MM.1S (cell line): ENCODE measurements around the gene ICAM1.
A peak's percentile ranks its signal among the peaks of the same experiment; 100 is the strongest.

Experiments
- DNase-seq: peaks from one replicate; pipeline ENCODE4 v3.0.0-alpha.2; 2015
- H2AFZ ChIP-seq: fragments of 300-600 bp; sonication (generic); 2 replicates; pipeline ENCODE4 v1.6.0; 2016; ENCODE audit warnings: antibody characterized with exemption, low read length
- H3F3A ChIP-seq: fragments of 300-600 bp; sonication (generic); 2 replicates; pipeline ENCODE4 v1.6.1; 2016; ENCODE audit warnings: mild to moderate bottlenecking, antibody characterized with exemption, low read length, moderate library complexity, mixed read lengths; ENCODE audit not compliant: insufficient read depth
- H3K27ac ChIP-seq: fragments of 300-600 bp; sonication (generic); 2 replicates; pipeline ENCODE4 v1.5.1; 2016; ENCODE audit warnings: mild to moderate bottlenecking, low read length
- H3K27me3 ChIP-seq: fragments of 300-600 bp; sonication (generic); replicated peaks from 2 replicates; pipeline ENCODE4 v1.6.0; 2016; ENCODE audit warnings: low read length; ENCODE audit not compliant: insufficient read depth
- H3K36me3 ChIP-seq: fragments of 300-600 bp; sonication (generic); replicated peaks from 2 replicates; pipeline ENCODE4 v1.6.1; 2016; ENCODE audit warnings: mild to moderate bottlenecking, low read length, mixed read lengths; ENCODE audit not compliant: insufficient read depth
- H3K4me1 ChIP-seq: fragments of 300-600 bp; sonication (generic); 2 replicates; pipeline ENCODE4 v1.6.1; 2016; ENCODE audit warnings: low read length, mixed read lengths
- H3K4me2 ChIP-seq: fragments of 300-600 bp; sonication (generic); 2 replicates; pipeline ENCODE4 v1.6.0; 2016; ENCODE audit warnings: low read depth, low read length
- H3K4me3 ChIP-seq: fragments of 300-600 bp; sonication (generic); 2 replicates; pipeline ENCODE4 v1.5.1; 2016; ENCODE audit warnings: low read length, mixed read lengths
- H3K79me2 ChIP-seq: fragments of 300-600 bp; sonication (generic); 2 replicates; pipeline ENCODE4 v1.6.1; 2016; ENCODE audit warnings: mixed run types, low read length, mixed read lengths
- H3K9ac ChIP-seq: fragments of 300-600 bp; sonication (generic); 2 replicates; pipeline ENCODE4 v1.6.1; 2016; ENCODE audit warnings: low read length, mixed read lengths
- H3K9me2 ChIP-seq: fragments of 300-600 bp; sonication (generic); replicated peaks from 2 replicates; pipeline ENCODE4 v1.6.1; 2016; ENCODE audit warnings: mild to moderate bottlenecking, low read length, mixed read lengths; ENCODE audit not compliant: insufficient read depth
- H3K9me3 ChIP-seq: fragments of 300-600 bp; sonication (generic); replicated peaks from 2 replicates; pipeline ENCODE4 v1.6.1; 2016; ENCODE audit warnings: mild to moderate bottlenecking, low read length, mixed read lengths; ENCODE audit not compliant: insufficient read depth
- H4K20me1 ChIP-seq: fragments of 300-600 bp; sonication (generic); 2 replicates; pipeline ENCODE4 v1.6.1; 2016; ENCODE audit warnings: mild to moderate bottlenecking, low read length, moderate library complexity, mixed read lengths; ENCODE audit not compliant: insufficient read depth
- EZH2 ChIP-seq: fragments of 300-600 bp; sonication (generic); optimal IDR thresholded peaks from 2 replicates; pipeline ENCODE3; 2017; ENCODE audit warnings: low read depth, mild to moderate bottlenecking, antibody characterized with exemption, low read length, mixed read lengths
- EZH2phosphoT487 ChIP-seq: fragments of 300-600 bp; sonication (generic); IDR thresholded peaks from 2 replicates; pipeline ENCODE4 v1.6.1; 2018; ENCODE audit warnings: antibody characterized with exemption, low read length
- TF ChIP-seq, protein P1 (sequence below): fragments of 300-600 bp; sonication (generic); IDR thresholded peaks from 2 replicates; pipeline ENCODE4 v1.5.1; 2016; ENCODE audit warnings: antibody characterized with exemption, low read length, mixed read lengths

Gene ICAM1

DNA sequence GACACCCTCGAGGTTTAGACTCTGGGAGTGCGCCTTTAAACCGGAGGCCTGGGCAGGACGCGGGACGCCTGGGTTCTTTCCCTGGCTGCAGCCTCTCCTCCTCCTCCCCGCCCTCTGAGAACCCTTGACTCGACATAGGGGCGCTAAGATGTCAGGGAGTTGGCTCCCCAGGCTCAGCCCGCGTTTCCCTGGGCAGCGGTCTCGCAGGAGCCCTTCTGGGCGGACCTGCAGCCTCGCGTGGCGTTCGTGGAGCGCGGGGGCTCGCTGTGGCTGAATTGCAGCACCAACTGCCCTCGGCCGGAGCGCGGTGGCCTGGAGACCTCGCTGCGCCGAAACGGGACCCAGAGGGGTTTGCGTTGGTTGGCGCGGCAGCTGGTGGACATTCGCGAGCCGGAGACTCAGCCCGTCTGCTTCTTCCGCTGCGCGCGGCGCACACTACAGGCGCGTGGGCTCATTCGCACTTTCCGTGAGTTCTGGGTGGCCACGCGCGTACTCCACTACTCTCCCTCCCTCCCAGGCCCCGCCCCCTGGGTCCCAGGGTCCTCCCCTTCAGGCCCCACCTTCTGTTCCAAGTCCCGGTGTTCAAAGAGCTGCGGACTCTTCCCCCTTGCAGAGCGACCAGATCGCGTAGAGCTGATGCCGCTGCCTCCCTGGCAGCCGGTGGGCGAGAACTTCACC, 20.1 kb downstream of the ICAM1 start:
- Histone ChIP-seq H3K4me3 (peak overlapping the region; percentile 55), H3K9me2 (no peaks in the 10 kb centered on the region), H3K4me2 (peak overlapping the region; percentile 92), H3K4me1 (peaks cover 36% of the 10 kb centered on the region), H3K36me3 (no peaks in the 10 kb centered on the region), H3K79me2 (no peaks in the 10 kb centered on the region), H3K27me3 (peaks cover 29% of the 10 kb centered on the region), H3K9ac (no peak overlapping the region; the same call in 1 of the 2 replicates), H3K9me3 (no peaks in the 10 kb centered on the region), H4K20me1 (no peaks in the 10 kb centered on the region), H3F3A (peaks cover 11% of the 10 kb centered on the region; the same call in 1 of the 2 replicates), H3K27ac (no peak overlapping the region), H2AFZ (peak overlapping the region; percentile 73)
- peak; percentile 32 for DNase-seq
- TF ChIP-seq EZH2phosphoT487: no peak
- TF ChIP-seq, protein P1, sequence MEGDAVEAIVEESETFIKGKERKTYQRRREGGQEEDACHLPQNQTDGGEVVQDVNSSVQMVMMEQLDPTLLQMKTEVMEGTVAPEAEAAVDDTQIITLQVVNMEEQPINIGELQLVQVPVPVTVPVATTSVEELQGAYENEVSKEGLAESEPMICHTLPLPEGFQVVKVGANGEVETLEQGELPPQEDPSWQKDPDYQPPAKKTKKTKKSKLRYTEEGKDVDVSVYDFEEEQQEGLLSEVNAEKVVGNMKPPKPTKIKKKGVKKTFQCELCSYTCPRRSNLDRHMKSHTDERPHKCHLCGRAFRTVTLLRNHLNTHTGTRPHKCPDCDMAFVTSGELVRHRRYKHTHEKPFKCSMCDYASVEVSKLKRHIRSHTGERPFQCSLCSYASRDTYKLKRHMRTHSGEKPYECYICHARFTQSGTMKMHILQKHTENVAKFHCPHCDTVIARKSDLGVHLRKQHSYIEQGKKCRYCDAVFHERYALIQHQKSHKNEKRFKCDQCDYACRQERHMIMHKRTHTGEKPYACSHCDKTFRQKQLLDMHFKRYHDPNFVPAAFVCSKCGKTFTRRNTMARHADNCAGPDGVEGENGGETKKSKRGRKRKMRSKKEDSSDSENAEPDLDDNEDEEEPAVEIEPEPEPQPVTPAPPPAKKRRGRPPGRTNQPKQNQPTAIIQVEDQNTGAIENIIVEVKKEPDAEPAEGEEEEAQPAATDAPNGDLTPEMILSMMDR: no peak
- TF ChIP-seq EZH2: no peak

- peaks cover 36% of the 10 kb centered on the region for H3K4me1 ChIP-seq
- H3K4me3 ChIP-seq: peak overlapping the region; percentile 55
- no peak for DNase-seq
- peaks cover 7% of the 10 kb centered on the region; the same call in 1 of the 2 replicates for H3F3A ChIP-seq
- H2AFZ ChIP-seq: peak overlapping the region; percentile 73
- H3K9me2 ChIP-seq: no peaks in the 10 kb centered on the region
- no peak overlapping the region for H3K27ac ChIP-seq
- H3K9me3 ChIP-seq: no peaks in the 10 kb centered on the region
- H3K36me3 ChIP-seq: no peaks in the 10 kb centered on the region
- TF ChIP-seq, protein P1: no peak
- TF ChIP-seq EZH2: no peak
- no peak for TF ChIP-seq EZH2phosphoT487
- H3K27me3 ChIP-seq: peaks cover 29% of the 10 kb centered on the region
- H3K79me2 ChIP-seq: no peaks in the 10 kb centered on the region
- H3K9ac ChIP-seq: no peak overlapping the region; the same call in 1 of the 2 replicates
- no peaks in the 10 kb centered on the region for H4K20me1 ChIP-seq
- peak overlapping the region; percentile 92 for H3K4me2 ChIP-seq
These were observed 20.8 kb downstream of the ICAM1 start for GRCh38 chr19:10291554-10292205.

- Histone ChIP-seq H3K79me2 (no peaks in the 10 kb centered on the region), H2AFZ (peak overlapping the region; percentile 73), H3K27ac (no peak overlapping the region), H3K36me3 (no peaks in the 10 kb centered on the region), H3K4me3 (peak overlapping the region; percentile 55), H3K4me2 (peak overlapping the region; percentile 92), H3K27me3 (peaks cover 29% of the 10 kb centered on the region), H3F3A (0 out of 2 replicates have a peak, but pooled peaks cover 6% of the 10 kb centered on the region), H3K9me2 (no peaks in the 10 kb centered on the region), H3K4me1 (peaks cover 33% of the 10 kb centered on the region), H3K9me3 (no peaks in the 10 kb centered on the region), H4K20me1 (no peaks in the 10 kb centered on the region), H3K9ac (no peak overlapping the region)
- DNase-seq: peak; percentile 73
- TF ChIP-seq EZH2 (no peak), EZH2phosphoT487 (no peak)
- TF ChIP-seq, protein P1: no peak
These were observed 21.4 kb downstream of the ICAM1 start for GRCh38 chr19:10292206-10292788.
